ENCODE data around the gene AGBL1.

GRCh38 chr15:86754846-86755245 lies 675.2 kb downstream of the AGBL1 start:
- TF ChIP-seq RAD21 (conservative IDR thresholded peaks at IDR 0.05 in 1 of 2, IDR thresholded peaks at IDR 0.05 in 1 of 2) (no peak), CTCF (IDR thresholded peaks at IDR 0.05) (no peak), MAZ (IDR thresholded peaks at IDR 0.05; ENCODE audit: borderline replicate concordance, low read depth, low read length) (no peak)

Data from A549 (cell line).